HK-2 (cell line): ENCODE measurements around the gene C10orf71.

Experiments used
- DNase-seq: peaks from one replicate; pipeline ENCODE4 v3.0.0-alpha.2; 2018; ENCODE audit not compliant: unreplicated experiment

C10orf71 gene

DNA sequence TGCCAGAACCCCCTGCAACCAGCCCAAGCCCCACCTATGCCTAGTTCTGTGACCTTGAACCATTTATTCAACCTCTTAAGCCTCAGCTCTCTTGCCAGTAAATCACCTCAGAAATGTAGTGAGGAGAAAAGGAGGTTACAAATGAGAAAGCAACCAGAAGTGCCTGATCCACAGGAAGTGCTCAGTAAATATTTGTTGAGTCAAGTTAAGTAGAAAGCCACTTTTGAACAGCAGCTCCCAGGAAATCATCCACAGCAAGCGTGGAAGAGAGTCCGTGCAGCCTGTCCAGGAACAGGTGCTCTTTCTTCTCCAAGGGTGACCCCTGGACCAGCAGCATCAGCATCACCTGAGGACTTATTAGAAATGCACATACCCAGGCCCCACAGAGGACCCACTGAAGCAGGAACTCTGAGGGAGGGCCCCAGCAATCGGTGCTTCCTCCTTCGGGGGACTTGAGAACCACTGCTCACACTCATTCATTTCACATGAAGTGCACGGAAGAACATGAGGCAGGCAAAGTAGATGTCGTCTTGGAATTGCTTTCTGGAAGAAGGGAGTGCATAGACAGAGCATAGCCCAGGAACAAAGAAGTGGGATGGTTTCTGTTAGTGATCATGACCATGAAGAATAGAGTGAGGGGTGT lies 6.3 kb upstream of the C10orf71 start:
- no peak for DNase-seq

- no peak for DNase-seq
Measured at GRCh38 chr10:49293208-49293603, 5.8 kb upstream of the C10orf71 start.

- DNase-seq, result no peak
Measured at GRCh38 chr10:49294731-49295130, 4.2 kb upstream of the C10orf71 start.

DNA sequence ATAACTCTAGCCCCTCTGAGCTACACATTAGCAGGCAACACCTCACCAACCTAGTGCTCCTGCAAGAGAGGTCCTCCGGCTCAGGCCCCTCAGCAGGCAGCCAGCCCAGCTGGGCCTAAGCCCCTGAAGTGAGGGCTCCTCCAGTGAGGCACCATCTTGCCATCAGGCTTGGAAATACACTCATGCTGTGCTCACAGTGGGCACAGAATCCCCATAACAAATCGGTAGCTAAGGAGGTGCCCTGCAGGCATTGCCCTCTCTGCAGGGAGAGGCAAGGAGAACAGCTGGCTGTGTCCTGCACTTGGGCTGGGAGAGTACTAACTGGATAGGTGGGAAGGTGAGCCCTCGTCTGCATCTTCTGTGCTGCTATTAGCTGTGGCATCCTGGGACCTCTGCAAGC lies 3.7 kb upstream of the C10orf71 start:
- DNase-seq, result no peak

DNA sequence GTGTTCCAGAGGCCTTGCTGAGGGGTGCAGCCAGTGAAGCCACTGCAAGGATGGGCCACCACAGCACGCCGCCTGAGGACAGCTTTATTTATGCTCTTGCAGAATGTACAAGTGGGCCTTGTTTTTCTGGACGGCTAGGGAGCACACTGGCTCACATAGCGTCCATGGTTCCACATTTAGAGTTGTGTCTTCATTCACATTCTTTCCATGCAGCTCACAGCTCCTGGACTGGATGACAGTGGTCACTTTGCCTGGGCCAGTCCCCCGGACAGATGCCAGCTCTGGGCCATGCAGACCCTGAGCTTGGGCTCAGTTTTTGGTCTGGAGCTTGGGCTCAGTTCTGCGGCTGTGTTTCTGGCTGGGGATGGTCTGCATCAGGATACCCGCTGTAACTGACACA lies 2.6 kb upstream of the C10orf71 start:
- DNase-seq, result no peak

- no peak for DNase-seq
Measured at GRCh38 chr10:49296836-49297235, 2.1 kb upstream of the C10orf71 start.

DNA sequence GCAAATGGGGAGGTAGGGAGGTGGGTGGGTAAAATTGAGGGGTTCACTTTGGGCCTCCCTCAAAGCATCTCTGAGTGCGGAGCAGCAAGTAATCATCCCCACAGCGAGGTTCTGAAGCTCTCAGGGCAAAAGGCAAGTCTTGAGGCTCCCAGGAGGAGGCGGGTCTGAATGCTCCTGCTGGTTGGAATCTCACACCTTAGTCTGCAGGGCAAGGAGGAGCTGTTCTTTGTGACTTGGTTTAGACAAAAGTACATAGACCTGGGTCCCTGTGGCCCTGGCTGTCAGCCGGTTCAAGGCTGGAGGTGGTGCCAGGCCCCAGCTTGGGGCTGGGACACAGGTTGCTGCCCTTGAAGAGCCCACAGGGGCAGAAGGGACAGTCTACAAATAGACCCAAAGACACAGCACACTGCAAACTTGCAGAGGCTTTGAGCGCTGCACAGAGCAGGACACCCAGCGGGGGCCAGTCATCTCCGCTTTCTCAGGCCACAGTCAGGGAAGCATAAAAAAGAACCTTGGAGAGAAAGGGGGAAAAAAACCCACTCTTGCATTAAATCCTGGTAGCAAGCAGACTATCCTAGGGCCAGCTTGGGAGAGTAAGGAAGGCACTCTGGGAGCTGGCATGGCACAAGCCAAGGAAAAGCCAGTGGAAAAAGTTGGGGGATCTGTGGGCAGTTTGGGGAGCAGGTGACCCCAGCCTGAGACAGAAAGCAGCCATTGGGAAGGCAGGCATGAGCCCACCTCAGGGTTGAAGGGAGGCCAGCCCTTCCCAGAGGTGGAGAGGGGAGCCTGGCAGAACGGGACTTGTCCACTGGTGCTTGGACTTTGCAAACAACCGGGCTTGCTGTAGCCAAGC lies 926 bp upstream of the C10orf71 start:
- DNase-seq, result no peak

- no peak for DNase-seq
Measured at GRCh38 chr10:49298671-49298982, 343 bp upstream of the C10orf71 start.

- no peak for DNase-seq
Measured at GRCh38 chr10:49299816-49300139, 808 bp downstream of the C10orf71 start.

DNA sequence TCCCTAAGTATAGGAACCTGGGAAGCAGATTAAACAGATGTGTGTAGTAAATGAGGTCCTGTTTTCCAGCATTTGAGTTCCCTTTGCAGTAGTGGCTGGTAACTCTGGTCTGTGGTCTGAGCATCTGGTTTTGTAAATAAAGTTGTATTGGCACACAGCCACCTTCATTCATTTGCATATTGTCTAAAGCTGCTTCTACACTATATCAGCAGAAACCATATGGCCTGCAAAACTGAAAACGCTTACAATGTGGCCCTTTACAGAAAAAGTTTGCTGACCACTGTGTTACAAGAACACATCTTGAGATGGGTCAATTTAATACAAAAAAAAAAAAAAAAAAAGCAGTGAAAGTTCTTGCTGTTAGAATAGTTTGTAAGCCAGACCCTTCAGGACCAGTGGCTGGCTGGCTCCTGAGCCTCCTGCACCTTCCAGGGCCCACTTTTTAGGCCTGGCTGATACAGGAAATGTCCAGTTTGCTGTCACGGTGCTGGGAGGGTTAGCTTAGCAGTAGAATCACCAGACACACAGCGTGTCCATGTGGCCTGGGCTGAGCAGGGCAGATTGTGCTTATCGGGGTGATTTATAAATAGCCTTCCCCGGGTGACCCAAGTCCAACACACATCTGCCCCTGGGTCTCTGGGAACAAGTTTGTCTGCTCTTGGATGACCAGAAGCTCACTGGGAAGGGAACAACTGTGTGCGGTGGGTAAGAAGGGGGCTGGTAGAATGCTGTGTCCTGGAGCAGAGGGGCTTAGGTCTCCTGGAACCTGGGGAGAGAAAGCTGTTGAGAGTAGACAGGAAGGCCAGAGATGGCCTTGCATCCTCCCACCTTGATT lies 1.4 kb downstream of the C10orf71 start:
- DNase-seq, result no peak

DNA sequence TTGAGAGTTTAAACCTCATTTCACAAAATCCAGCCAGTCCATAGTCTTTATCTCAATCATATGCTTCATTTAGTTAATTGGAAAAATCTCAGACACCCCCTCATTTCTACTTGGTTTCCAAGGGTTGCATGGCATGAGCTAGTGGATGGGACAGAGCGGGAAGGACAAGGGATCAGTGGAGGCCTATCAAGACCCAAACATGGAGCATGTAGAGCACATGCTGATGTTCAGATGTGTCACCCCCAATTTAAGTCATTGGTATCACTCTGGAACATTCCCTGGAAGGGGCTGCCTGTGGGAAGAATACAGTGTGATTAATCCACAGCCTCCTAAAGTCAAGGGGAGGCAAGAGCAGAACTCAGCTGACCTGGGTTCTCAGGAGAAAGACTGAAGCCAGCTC lies 2.3 kb downstream of the C10orf71 start:
- no peak for DNase-seq

GRCh38 chr10:49302088-49302487 lies 3.1 kb downstream of the C10orf71 start:
- no peak for DNase-seq

DNA sequence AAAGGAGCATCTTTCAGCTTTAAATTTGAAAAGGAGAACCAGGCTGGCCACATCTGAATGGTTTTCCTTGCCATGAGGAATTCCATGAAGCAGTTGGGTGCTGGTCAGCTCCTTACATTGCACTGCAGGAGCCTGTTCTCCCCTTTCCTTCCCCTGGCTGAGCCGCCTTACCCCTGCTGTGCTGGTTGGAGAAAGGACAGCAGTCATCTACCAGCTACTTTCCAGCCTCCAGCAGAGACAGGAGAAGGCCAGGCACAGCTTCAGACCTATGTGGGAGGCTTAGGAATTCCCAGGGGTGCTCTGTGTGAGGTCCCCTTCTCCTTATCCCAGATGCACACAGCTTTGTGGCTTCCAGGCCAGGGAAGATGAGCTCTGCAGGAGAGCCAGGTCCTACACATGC lies 4.7 kb downstream of the C10orf71 start:
- no peak for DNase-seq

GRCh38 chr10:49304137-49304536 lies 5.2 kb downstream of the C10orf71 start:
- no peak for DNase-seq

GRCh38 chr10:49307921-49308320 lies 9.0 kb downstream of the C10orf71 start:
- no peak for DNase-seq

GRCh38 chr10:49308881-49309280 lies 9.9 kb downstream of the C10orf71 start:
- no peak for DNase-seq

- no peak for DNase-seq
Measured at GRCh38 chr10:49309691-49310411, 10.9 kb downstream of the C10orf71 start.

- DNase-seq, result no peak
Measured at GRCh38 chr10:49310460-49310859, 11.5 kb downstream of the C10orf71 start.

DNA sequence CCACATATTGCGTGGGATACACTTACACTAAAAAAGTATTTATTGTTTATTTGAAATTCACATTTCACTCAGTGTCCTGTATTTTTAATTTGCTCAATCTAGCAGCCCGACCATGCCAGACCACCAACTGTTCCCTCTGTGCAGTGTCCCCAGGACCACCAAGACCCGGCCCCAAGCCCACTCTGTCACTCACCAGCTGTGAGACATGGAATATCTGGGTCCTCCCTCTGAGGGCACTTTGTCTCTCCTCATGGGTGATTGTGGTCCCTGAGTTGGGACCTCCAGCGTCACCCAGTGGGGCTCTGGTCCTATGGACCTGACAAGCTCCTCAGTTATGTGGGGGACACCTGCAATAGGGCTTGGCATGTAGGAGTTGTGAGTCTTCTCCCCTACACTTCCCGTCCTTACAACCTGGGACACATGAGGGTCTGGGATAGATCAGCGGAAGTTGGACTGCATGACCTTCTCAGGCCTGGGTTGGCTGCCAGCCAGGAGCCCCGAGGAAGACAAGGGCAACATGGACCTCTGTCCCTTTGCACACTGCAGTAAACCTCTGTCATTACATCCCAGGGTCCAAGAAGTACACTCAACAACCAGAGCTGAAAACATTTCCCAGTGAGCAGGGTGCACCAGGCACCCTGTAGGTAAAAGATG lies 12.1 kb downstream of the C10orf71 start:
- no peak for DNase-seq

DNA sequence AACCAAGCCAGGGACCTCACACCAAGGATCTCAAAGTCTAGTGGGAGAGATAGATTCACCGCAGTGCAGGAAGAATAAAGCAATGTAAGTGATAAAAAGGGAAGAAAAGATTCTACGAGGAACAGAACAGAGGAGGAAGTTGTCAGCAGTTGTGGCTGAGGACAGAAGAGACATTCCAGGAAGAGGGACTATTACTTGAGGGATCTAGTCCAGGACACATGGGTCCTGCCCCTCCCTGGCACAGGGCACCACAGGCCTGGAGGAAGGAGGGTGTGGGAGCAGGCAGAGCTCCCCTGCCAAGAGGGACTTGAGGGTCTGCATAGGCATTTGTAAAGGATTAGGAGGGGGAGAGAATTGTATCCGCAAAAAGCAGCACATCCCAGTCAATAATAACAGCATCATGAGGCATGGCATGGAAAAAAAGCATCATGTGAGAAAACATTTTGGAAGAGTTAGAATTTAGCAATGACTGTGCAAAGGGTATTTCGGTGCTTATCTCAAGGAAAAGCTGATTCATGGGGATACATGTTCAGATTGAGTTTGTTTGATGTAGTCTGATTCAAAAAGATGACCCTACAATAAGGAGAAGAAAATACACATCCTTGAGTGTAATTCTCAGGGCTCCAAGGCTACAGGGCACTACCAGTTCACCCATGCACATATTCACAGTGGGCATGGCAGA lies 12.7 kb downstream of the C10orf71 start:
- DNase-seq, result no peak

DNA sequence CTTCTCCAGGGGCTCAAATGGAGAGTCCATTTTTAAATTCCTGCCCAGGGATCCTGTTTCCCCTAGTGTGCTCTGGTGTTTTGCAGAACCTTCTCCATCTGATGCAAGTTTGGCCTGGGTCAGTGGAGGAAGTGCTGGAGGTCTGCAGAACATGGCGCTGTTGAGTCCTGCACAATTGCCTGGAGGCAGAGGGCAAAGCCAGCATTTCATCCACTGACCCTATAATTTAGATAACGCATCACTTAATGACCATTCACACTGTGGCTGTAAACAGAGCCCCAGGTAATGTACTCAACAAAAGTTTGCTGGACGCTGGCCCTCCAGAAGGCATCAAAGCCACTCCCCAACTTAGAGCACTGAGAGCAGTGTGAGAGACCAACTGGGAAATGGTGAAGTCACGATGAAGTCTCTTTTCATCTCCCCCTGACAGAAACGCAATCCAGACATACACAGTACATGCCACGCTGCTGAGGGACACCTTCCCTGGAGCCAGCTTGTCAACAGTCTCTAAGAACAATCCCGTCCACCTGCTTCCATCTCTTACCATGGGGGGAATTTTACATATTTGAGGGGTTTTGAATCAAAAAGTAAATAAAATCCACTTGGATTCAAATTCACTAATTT lies 13.4 kb downstream of the C10orf71 start:
- DNase-seq, result no peak
